K562 (cell line): ENCODE results near the gene ZMPSTE24. TPM values are rescaled to one million over a fixed set of nuclear protein-coding genes. Genes with fewer than 3 reads are reported as not detected.

ENCODE experiments used
- ATAC-seq: fragments of 200-7000 bp; cut with Tn5 transposase; 3 replicates; pipeline ENCODE4 v1.9.1; 2020; ENCODE audit warnings: moderate library complexity
- BruUV-seq: library from RNA; stranded (reverse); fragments of 400-500 nt; replicated peaks from 2 replicates; lab custom pipeline; 2021; lab: Mats Ljungman, UMichigan
- CTCF ChIA-PET: fragments of 300-600 bp; formaldehyde crosslinking; extraction: SDS; loops from one replicate; lab custom pipeline; 2021; ENCODE audit warnings: low intra/inter-chr PET ratio; lab: Yijun Ruan, JAX
- POLR2A ChIA-PET: fragments of 300-600, 350-650 bp; sonication (Branson Sonifier 250); formaldehyde crosslinking; extraction: SDS; loops from one replicate; lab custom pipeline; 2021; ENCODE audit warnings: antibody characterized with exemption, inconsistent platforms; lab: Yijun Ruan, JAX
- DNase-seq, 4 experiments: peaks; one replicate each; pipeline versions ENCODE4 v3.0.0 to v3.0.0-alpha.2; 2011 to 2018; ENCODE audit warnings: low spot score in 3 of 4, mixed read lengths in 3 of 4; ENCODE audit errors: extremely low read depth in 1 of 4
- FAIRE-seq: peaks from 2 replicates; lab custom pipeline; 2011; peaks lifted over from hg19 to GRCh38; lab: Jason Lieb, UNC
- H2AFZ ChIP-seq: 2 replicates; pipeline ENCODE4 v1.6.0; 2011; ENCODE audit warnings: low read depth, low read length, control low read depth, inconsistent platforms
- H3K27ac ChIP-seq: fragments of 200-600 bp; 3 replicates; pipeline ENCODE4 v1.8.0; 2011; ENCODE audit warnings: low read depth, mild to moderate bottlenecking, control low read depth, inconsistent platforms, low read length, moderate library complexity, mixed read lengths; ENCODE audit errors: extremely low read depth
- H3K27me3 ChIP-seq, 2 experiments: fragments of 300-600 bp in 1 of 2; 2 replicates in 1 of 2; 3 replicates in 1 of 2; pipeline versions ENCODE4 v1.6.0 to v1.8.0; 2011; ENCODE audit warnings: inconsistent platforms in 2 of 2, low read length in 2 of 2, mild to moderate bottlenecking in 1 of 2, mixed read lengths in 1 of 2, moderate library complexity in 1 of 2; ENCODE audit not compliant: control insufficient read depth in 2 of 2, insufficient read depth in 2 of 2
- H3K36me3 ChIP-seq: fragments of 300-600 bp; 3 replicates; pipeline ENCODE4 v1.8.0; 2011; ENCODE audit warnings: mild to moderate bottlenecking, low read length, inconsistent platforms; ENCODE audit not compliant: control insufficient read depth, insufficient read depth
- H3K4me1 ChIP-seq, 2 experiments: fragments of 200-600 bp in 1 of 2; replicated peaks in 1 of 2; 2 replicates in 1 of 2; 3 replicates in 1 of 2; pipeline versions ENCODE4 v1.5.1 to v1.8.0; 2011; ENCODE audit warnings: inconsistent platforms in 2 of 2, low read length in 2 of 2, mild to moderate bottlenecking in 1 of 2, mixed read lengths in 1 of 2, moderate library complexity in 1 of 2; ENCODE audit not compliant: control insufficient read depth in 2 of 2, insufficient read depth in 2 of 2
- H3K4me2 ChIP-seq: 2 replicates; pipeline ENCODE4 v1.6.1; 2011; ENCODE audit warnings: low read length, control low read depth, inconsistent platforms, mixed read lengths; ENCODE audit not compliant: insufficient read depth
- H3K4me3 ChIP-seq: fragments of 200-600 bp; sonication (generic), shearing (Covaris generic); 2 replicates; pipeline ENCODE4 v1.5.1; 2016; ENCODE audit warnings: control low read depth, inconsistent platforms
- H3K79me2 ChIP-seq: fragments of 200-600 bp; 3 replicates; pipeline ENCODE4 v1.8.0; 2011; ENCODE audit warnings: low read length, inconsistent platforms; ENCODE audit not compliant: control insufficient read depth, insufficient read depth
- H3K9ac ChIP-seq, 2 experiments: 2 replicates each; pipeline versions ENCODE4 v1.6.0 to v1.6.1; 2011; ENCODE audit warnings: low read depth in 2 of 2, low read length in 2 of 2, control low read depth in 1 of 2, inconsistent platforms in 1 of 2, mild to moderate bottlenecking in 1 of 2, mixed read lengths in 1 of 2; ENCODE audit not compliant: insufficient read depth in 1 of 2
- H3K9me1 ChIP-seq: one replicate; pipeline ENCODE4 v1.6.0; 2011; ENCODE audit warnings: inconsistent platforms, mild to moderate bottlenecking, low read length, moderate library complexity; ENCODE audit not compliant: control insufficient read depth, insufficient read depth
- H3K9me3 ChIP-seq: replicated peaks from 2 replicates; pipeline ENCODE4 v1.5.1; 2011; ENCODE audit warnings: low read depth, low read length, inconsistent platforms; ENCODE audit not compliant: control insufficient read depth, insufficient read depth
- H4K20me1 ChIP-seq: replicated peaks from 2 replicates; pipeline ENCODE4 v1.6.1; 2011; ENCODE audit warnings: low read length, inconsistent platforms, mixed read lengths; ENCODE audit not compliant: control insufficient read depth, insufficient read depth
- CREB5 ChIP-seq: fragments of 250-450 bp; sonication (Bioruptor Pico); IDR thresholded peaks from 2 replicates; pipeline ENCODE4 v1.5.0; 2020; ENCODE audit warnings: mild to moderate bottlenecking
- FOSL1 ChIP-seq: fragments of 200-800 bp; sonication (Bioruptor generic); conservative IDR thresholded peaks from 2 replicates; pipeline ENCODE4 v1.6.1; 2016; ENCODE audit warnings: missing genetic modification characterization, missing compliant biosample characterization
- GATAD2B ChIP-seq: fragments of 450-650 bp; IDR thresholded peaks from 2 replicates; pipeline ENCODE4 v1.6.1; 2017; ENCODE audit warnings: mild to moderate bottlenecking, borderline replicate concordance
- HNRNPUL1 ChIP-seq: fragments of 200-400 bp; formaldehyde crosslinking; IDR thresholded peaks from 2 replicates; pipeline ENCODE4 v1.6.1; 2017; ENCODE audit warnings: low read length
- MECOM ChIP-seq: fragments of 250-450 bp; sonication (Bioruptor Pico); IDR thresholded peaks from 2 replicates; pipeline ENCODE4 v1.8.0; 2022; ENCODE audit warnings: inconsistent platforms
- RCOR1 ChIP-seq, 2 experiments: IDR thresholded peaks; 2 replicates each; pipeline ENCODE4 v1.6.1; 2012; ENCODE audit warnings: low read depth in 2 of 2, low read length in 2 of 2, borderline replicate concordance in 1 of 2, improper control_type of control experiment in 1 of 2
- WGBS: fragments of 100-300 bp; shearing (Covaris generic); methylation state at CpG from one replicate; pipeline ENCODE4 v1.1.6; 2016; ENCODE audit warnings: low coverage, mixed read lengths; ENCODE audit not compliant: insufficient coverage; ENCODE audit errors: missing lambda C conversion rate; 5-methylcytosine and 5-hydroxymethylcytosine counted together
- in situ Hi-C: fragments of 300-500 bp; cut with MboI; formaldehyde crosslinking; loops from 4 replicates; pipeline ENCODE4 v1.15.0; 2018; ENCODE audit warnings: inconsistent platforms, mixed read lengths
- intact Hi-C: fragments of 100-400 bp; cut with micrococcal nuclease; formaldehyde crosslinking; loops from 2 replicates; pipeline ENCODE4 v1.14.2; 2022
- polyA plus RNA-seq, 8 experiments: library from polyadenylated mRNA; depleted of rRNA in 4 of 8; stranded (reverse) in 5 of 8; unstranded in 3 of 8; fragments of >200 nt; fragmentation: Nextera tagmentation in 2 of 8; fragmentation: Illumina TruSeq in 1 of 8; extraction: Ambion mirVana in 2 of 8; extraction: Trizol in 1 of 8; gene quantifications; 2 replicates each; pipeline versions ENCODE4 v1.2.1 to v1.2.3, GENCODE V29; 2011 to 2014; ENCODE audit warnings: inconsistent platforms in 1 of 8, missing spikeins in 1 of 8
- total RNA-seq, 7 experiments: library from RNA; depleted of rRNA in 6 of 7; stranded (reverse); fragments of >200 nt in 6 of 7; fragmentation: Illumina TruSeq in 2 of 7; extraction: Trizol in 2 of 7; gene quantifications; 2 replicates each; pipeline versions ENCODE4 v1.2.1 to v1.2.3, GENCODE V29; 2011 to 2021; ENCODE audit warnings: low replicate concordance in 1 of 7
- TF ChIP-seq, protein P1 (sequence below): fragments of 200-400 bp; formaldehyde crosslinking; IDR thresholded peaks from 2 replicates; pipeline ENCODE4 v1.6.1; 2017; ENCODE audit warnings: mild to moderate bottlenecking, low read depth, low read length, moderate library complexity

The ZMPSTE24 gene
- total and polyA plus RNA-seq, 9 of the 15 experiments (the other 6 are each of a cell fraction or from before 2014, with no cell fraction given) = 30.7 to 75.9 (median 64.3) TPM

GRCh38 chr1:40300249-40300567, 42.2 kb downstream of the ZMPSTE24 start:
- peak in 1 of 4 experiments; percentile 2 for DNase-seq
- ChIA-PET CTCF (no interaction called here), POLR2A (interaction anchor here (0.7 to 1.1 kb wide), 2 partner anchors 23 to 33 kb away, joined by 3 read pairs; no protein-coding TSS in a partner anchor)
- no peaks in the 10 kb centered on the region for H4K20me1 ChIP-seq
- no peak for ATAC-seq
- TF ChIP-seq RCOR1 (IDR thresholded peaks at IDR 0.05; ENCODE audit: borderline replicate concordance in 1 of 2, low read depth in 2 of 2, low read length in 2 of 2) (no peak), GATAD2B (no peak), CREB5 (no peak), MECOM (CRISPR knock-in tag) (no peak), HNRNPUL1 (no peak), FOSL1 (tag) (no peak)
- TF ChIP-seq, protein P1, sequence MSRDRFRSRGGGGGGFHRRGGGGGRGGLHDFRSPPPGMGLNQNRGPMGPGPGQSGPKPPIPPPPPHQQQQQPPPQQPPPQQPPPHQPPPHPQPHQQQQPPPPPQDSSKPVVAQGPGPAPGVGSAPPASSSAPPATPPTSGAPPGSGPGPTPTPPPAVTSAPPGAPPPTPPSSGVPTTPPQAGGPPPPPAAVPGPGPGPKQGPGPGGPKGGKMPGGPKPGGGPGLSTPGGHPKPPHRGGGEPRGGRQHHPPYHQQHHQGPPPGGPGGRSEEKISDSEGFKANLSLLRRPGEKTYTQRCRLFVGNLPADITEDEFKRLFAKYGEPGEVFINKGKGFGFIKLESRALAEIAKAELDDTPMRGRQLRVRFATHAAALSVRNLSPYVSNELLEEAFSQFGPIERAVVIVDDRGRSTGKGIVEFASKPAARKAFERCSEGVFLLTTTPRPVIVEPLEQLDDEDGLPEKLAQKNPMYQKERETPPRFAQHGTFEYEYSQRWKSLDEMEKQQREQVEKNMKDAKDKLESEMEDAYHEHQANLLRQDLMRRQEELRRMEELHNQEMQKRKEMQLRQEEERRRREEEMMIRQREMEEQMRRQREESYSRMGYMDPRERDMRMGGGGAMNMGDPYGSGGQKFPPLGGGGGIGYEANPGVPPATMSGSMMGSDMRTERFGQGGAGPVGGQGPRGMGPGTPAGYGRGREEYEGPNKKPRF = no peak
- TF ChIP-seq, all 486 proteins: peak for 0
- BruUV-seq = no TSS peak
- Histone ChIP-seq H3K27me3 (peaks cover 0 to 15% of the 10 kb centered on the region in 2 experiments; a peak in 1 of 5 replicates), H2AFZ (no peak overlapping the region), H3K4me1 (peaks cover 0 to 17% of the 10 kb centered on the region in 2 experiments; a peak in 2 of 5 replicates), H3K36me3 (no peaks in the 10 kb centered on the region), H3K4me2 (no peak overlapping the region), H3K9me1 (no peaks in the 10 kb centered on the region), H3K9ac (no peak overlapping the region), H3K27ac (no peak overlapping the region), H3K4me3 (no peak overlapping the region), H3K79me2 (no peaks in the 10 kb centered on the region), H3K9me3 (no peaks in the 10 kb centered on the region)
- no peak for FAIRE-seq
- WGBS = 0% methylated on average over 1 of the region's 1 CpG
- intact Hi-C loops = no loop called here
- in situ Hi-C loops = loop anchor here (10.0 kb wide), 1 partner anchor 145 kb away; no protein-coding TSS in a partner anchor
